ENCODE results near the gene CNTNAP2.
"Not testable (repeated sequence)": the region's sequence is repeated elsewhere in the genome, so short reads cannot be mapped to it uniquely, and the experiment has no call there.

DNA sequence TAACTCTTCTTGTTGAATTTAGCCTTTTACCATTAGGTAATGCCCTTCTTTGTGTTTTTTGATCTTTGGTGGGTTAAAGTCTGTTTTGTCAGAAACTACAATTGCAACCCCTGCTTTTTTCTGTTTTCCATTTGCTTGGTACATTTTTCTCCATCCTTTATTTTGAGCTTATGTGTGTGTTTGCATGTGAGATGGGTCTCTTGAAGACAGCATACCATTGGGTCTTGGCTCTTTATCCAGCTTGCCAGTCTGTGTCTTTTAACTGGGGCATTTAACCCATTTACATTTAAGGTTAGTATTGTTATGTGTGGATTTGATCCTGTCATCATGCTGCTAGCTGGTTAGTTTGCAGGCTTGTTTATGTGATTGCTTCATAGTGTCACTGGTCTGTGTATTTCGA lies 997.9 kb downstream of the CNTNAP2 start:
- TF ChIP-seq, protein P1, sequence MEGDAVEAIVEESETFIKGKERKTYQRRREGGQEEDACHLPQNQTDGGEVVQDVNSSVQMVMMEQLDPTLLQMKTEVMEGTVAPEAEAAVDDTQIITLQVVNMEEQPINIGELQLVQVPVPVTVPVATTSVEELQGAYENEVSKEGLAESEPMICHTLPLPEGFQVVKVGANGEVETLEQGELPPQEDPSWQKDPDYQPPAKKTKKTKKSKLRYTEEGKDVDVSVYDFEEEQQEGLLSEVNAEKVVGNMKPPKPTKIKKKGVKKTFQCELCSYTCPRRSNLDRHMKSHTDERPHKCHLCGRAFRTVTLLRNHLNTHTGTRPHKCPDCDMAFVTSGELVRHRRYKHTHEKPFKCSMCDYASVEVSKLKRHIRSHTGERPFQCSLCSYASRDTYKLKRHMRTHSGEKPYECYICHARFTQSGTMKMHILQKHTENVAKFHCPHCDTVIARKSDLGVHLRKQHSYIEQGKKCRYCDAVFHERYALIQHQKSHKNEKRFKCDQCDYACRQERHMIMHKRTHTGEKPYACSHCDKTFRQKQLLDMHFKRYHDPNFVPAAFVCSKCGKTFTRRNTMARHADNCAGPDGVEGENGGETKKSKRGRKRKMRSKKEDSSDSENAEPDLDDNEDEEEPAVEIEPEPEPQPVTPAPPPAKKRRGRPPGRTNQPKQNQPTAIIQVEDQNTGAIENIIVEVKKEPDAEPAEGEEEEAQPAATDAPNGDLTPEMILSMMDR (IDR thresholded peaks at IDR 0.05) = not testable (repeated sequence)
- TF ChIP-seq EP300, POLR2A (IDR thresholded peaks at IDR 0.05): not testable (repeated sequence)

Data from tibial nerve (tissue), 4 donors.